Right renal pelvis (tissue), 4 donors: ENCODE data around the gene MYOM1. TPM values are rescaled to one million over a fixed set of nuclear protein-coding genes. Genes with fewer than 3 reads are reported as not detected.

Experiments
- DNase-seq, 4 donors: peaks; one replicate each; pipeline ENCODE4 v3.0.0-alpha.2; 2013; ENCODE audit warnings: low read depth in 4 of 4, low spot score in 3 of 4, missing footprints in 1 of 4
- polyA plus RNA-seq, 4 donors: library from polyadenylated mRNA; unstranded; fragments of 120-200 nt; gene quantifications; one replicate each; pipeline ENCODE4 v1.2.1, GENCODE V29; 2013; ENCODE audit not compliant: insufficient read length in 4 of 4

MYOM1 gene
- polyA plus RNA-seq, 4 donors, result 4.8 to 7.9 (median 7.0) TPM

GRCh38 chr18:3250237-3251107 lies 30.7 kb upstream of the MYOM1 start:
- DNase-seq, result no peak

GRCh38 chr18:3248658-3249359 lies 29.0 kb upstream of the MYOM1 start:
- DNase-seq, result peak in 3 of 4 donors; percentile 3 to 41 (median 32)

DNA sequence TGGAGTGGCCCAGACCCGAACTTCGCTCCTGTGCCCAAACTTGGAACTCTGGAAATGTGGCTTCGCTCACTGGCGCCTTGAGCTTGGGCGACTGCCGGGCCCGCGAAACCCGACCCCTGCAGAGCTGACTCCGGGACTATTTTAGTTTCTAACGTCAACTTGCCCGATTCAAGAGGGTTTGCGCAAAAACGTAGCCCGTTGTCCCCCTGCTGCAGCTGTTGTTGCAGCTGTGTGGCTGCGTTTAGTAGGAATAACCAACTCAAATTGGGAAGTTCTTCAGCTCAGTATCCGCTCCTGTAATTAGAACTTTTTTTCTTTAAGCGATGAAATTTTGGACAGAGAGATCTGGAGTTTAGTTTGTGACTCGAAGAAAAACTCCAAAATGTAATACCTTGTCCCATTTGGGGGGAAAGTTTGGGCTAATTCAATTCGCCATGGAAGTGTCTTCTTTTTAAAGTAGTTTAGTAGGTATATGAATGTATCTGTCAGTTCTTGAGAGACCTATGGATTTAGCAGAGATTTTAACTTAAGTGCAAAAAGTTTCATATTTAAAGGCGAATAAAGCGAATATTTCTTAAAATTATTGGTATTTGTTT lies 28.4 kb upstream of the MYOM1 start:
- peak in 3 of 4 donors; percentile 13 to 56 (median 20) for DNase-seq

DNA sequence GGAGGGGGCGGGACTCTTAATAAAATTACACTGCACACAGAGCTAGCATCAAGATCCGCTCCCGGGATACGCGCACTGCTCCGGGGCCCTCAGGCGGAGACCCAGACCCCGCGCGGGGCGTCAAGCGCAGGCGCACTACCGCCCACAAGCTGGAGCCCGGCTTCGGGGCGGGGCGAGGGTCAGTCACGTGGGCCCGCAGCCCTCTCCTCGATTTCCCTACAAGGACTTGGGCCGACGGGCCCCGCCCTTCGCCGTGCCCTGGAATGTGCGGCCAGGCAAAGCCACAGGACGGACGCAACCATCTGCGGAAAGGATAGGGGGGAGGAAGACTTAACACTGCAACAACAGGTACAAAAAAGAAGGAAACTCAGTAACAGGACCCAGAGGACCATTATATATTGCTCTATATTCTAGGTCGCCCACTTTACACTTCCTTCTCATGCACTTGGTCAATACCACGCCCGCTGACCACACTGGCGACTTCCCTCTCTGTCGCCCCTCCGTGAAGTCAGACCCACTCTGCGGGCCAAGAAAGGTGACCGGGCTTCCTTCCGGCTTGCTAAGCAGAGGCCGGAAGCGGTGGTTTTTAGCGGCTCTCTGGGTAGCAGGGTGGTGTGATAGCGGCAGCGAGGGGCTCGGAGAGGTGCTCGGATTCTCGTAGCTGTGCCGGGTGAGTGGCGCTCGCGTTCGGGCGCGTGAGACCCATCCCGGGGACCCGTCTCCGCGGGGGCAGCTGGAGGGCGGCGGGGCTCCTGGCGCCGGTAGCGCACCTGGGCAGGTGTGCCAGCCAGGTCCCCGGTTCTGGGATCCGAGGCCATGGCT lies 27.7 kb upstream of the MYOM1 start, which contains the start of gene MYL12A:
TSS of gene MYL12A (plus strand) at position 562 of the 822 bp plus-strand sequence. CDS start 5,447 bp downstream, outside the sequence.
- peak; percentile 94 to 97 (median 96) for DNase-seq

- DNase-seq, result no peak
These were observed 27.0 kb upstream of the MYOM1 start for GRCh38 chr18:3246635-3247239.

- DNase-seq, result peak; percentile 74 to 83 (median 75)
These were observed 26.3 kb upstream of the MYOM1 start for GRCh38 chr18:3245853-3246634.

DNA sequence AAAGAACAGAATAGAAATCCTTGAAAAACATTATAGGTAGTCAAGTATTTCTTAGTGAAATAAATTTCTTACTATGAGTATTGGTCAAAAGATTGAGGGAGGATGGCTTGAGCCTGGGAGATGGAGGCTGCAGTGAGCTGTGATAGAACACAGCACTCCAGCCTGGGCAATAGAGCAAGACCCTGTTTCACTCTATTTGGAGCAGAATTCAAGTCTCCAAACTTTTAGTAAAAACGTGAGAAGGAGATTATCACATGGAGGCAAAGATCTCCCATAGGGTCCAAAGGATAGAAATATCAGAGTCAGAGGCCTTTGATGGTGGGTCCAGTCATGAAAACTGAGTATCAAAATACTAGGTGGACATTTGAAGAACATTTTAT lies 25.4 kb upstream of the MYOM1 start:
- no peak for DNase-seq

- DNase-seq, result no peak
These were observed 19.0 kb upstream of the MYOM1 start for GRCh38 chr18:3238742-3239141.

DNA sequence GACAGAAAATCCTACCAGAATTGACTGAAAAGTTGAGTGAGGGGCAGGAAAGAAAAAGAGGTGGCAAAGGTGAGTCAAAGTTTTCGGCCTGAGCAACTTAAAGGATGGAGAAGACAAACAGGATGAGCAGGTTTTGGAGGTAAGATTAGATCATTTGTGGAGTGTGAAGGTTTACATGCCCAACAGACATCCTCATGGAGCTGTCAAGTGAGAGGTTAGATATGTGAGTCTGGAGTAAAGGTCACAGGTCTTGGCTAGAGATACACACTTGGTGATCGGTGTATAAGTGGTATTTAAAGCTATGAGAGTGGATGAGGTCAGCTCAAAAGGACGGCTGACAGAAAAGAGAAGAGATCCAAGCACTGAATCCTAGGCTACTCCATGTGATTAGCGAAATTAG lies 16.7 kb upstream of the MYOM1 start:
- DNase-seq, result no peak

- DNase-seq, result no peak
These were observed 16.1 kb upstream of the MYOM1 start for GRCh38 chr18:3235846-3236245.

DNA sequence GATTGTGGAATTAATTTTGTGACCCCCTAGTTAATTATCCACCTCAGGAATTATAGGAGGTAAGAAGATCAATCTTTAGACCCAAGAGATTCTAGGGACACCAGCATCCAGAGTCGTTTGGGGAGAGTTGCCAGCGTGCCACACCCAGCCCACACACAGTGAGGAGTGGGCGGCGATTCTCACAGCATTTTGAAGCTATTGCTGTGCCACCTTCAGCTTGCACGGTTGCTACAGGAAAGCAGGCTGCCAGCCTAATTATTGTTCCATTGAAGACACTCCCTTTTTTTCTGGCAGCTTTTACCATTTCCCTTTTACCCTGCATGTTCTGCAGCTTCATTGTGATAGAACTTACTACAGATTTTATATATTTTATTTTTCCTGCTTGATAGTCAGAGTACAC lies 14.7 kb upstream of the MYOM1 start:
- no peak for DNase-seq

DNA sequence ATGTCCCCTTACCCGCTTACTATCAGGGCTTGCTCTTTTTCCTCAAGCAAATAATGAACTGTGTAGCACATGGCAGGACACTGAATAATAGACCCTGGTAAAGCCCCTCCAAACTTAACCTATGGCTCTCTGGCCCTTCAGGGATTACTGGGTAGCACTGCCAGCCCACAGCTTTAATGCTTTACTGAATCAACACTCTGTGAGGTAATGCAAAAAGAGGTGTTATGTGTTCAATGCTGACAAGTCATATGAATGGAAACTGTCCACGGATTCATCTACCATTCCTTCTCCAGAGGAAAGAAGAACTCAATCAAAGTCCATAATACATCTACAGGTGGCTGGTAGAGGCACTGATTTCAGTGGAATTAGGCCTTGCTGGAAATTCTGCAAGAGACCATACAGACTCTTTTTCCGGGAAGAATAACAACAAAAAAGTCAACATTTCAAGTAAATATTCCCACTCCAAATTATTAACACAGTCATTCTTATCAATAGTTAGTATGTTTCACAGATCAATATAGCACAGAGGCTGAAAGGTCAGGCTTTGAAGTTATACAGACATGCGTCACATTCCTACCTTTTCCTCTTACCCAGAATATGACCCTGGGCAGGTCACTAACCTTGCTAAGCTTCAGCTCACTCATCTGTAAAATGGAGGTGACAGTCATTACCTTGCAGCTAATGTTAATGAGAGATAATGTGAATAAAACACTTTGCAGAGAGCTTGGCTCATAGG lies 13.8 kb upstream of the MYOM1 start:
- DNase-seq, result no peak

GRCh38 chr18:3233004-3233403 lies 13.2 kb upstream of the MYOM1 start:
- no peak for DNase-seq

DNA sequence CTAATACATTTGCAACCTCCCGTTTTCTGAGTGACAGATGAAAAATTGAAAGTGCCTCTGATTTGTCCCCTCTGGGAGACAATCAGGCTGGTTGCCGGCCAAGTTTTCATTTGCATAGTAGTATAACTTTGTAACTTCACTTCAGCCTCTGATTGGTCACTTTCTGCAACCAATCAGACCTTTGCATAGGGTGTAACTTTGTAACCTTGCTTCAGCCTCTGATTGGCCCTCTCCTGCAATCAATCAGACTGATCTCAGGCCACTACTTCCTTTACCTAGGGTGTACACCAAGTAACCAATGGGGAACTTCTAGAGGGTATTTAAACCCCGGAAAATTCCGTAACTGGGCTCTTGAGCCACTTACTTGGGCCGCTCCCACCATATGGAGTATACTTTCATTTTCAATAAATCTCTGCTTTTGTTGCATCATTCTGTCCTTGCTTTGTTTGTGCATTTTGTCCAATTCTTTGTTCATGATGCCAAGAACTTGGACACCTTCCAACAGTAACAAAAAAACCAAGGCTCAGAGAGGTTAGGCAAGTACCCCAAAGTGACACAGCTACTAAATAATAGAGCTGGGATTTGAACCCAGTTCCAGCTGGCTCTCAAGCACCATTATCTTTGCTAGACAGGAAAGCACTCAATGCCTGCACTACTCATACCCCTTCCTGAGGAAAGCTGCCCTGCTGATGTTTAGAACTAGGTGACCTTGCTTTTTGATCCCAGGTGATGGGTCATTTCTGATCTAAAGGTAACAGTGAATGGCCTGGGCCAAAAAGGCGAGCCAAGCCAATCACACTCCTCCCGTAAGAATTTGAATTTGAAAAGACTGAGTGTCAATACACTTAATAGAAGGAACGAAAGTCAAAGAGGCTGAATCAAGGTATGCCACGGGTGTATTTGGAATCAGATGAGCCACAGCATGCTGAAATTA lies 10.9 kb upstream of the MYOM1 start:
- no peak for DNase-seq

GRCh38 chr18:3226048-3226447 lies 6.3 kb upstream of the MYOM1 start:
- DNase-seq, result no peak

DNA sequence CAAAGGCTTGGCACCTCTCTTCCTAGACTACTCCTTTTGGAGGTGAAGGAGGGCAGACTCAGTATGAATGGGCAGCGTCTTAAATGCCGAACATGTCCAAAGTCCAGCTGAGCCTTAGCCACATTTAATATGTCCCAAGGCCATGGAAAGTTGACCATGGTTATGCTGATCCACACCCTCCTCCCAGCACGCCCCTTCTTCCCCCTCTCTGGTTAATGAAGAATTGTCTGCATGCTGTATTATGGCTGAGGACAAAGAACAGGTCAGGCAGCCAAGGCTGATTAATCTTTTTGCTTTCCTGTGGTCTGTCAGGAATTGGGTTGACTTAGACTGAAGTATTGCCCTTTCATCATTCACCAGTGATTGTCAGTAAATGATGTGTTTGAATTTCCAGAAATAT lies 5.8 kb upstream of the MYOM1 start:
- DNase-seq, result no peak

DNA sequence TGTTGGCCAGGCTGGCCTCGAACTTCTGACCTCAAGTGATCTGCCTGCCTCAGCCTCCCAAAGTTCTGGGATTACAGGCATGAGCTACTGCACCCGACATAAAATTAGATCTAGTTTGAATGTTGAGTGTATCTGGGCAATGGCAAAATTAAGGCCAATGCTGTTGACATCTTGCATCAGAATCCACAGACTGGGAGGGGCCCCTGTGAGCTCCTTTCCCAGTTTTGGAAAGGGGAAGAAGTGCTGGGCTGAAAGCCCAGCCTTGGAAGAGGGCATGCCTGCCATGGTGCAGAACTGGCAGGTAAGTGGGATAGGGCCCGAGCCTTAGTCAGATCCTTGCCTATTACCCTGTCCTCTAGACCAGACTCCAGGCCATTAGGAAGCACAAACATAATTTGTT lies 4.5 kb upstream of the MYOM1 start:
- DNase-seq, result no peak

DNA sequence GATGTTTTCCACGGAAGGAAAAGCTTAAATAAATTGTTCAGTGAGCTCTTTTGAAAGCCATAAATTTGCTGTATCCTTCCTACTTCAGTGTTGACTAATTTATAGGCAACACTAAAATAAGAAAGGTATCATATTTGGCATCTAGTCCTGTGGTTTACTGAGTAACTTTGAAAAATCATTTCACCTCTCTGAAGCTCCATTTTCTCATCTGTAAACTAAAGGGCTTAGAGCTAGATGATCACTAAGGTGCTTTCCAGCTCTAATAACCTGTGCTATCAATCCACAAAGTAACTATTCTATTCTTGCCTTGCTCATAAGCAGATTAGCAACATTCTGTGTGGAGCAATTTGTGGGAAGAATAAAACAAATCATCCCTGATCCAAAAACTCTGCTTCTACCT lies 3.6 kb upstream of the MYOM1 start:
- no peak for DNase-seq
